ENCODE data around the gene ATP12A.

Gene ATP12A

DNA sequence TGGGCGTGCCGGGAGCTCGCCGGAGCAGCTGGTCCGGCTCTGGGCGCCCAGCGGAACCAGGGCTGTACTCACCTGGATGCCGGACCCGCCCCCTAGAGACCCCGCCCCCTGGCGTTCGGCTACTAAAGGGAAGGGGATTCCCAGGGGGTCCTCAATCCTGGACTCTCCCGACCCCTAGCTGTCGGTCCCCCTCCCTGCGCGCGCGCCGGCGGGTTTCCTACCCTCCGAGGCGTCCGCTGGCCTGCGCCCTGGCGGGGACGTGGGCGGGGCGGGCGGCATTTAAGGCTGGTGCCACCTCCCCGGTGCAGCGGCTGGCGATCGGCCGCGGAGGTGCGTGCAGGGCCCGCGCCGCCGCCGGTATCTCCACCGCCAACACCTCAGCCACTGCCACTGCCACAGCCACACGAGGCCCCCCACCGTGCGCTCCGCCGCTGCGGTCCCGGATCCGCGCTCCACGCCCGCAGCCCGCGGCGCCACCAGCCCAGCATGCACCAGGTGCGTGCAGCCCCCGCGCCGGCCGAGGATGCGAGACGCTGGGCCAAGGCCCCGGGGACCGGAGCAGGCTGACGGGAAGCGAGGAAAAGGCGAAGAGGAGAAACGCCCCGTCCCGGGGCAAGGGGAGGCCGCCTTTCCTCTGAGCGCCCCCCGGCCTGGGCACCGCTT lies at the start of gene ATP12A:
Gene ATP12A, plus strand, starts transcription at position 151 of the 663 bp plus-strand sequence. Its CDS starts 336 bp downstream, at position 487.
- DNase-seq: no peak

DNA sequence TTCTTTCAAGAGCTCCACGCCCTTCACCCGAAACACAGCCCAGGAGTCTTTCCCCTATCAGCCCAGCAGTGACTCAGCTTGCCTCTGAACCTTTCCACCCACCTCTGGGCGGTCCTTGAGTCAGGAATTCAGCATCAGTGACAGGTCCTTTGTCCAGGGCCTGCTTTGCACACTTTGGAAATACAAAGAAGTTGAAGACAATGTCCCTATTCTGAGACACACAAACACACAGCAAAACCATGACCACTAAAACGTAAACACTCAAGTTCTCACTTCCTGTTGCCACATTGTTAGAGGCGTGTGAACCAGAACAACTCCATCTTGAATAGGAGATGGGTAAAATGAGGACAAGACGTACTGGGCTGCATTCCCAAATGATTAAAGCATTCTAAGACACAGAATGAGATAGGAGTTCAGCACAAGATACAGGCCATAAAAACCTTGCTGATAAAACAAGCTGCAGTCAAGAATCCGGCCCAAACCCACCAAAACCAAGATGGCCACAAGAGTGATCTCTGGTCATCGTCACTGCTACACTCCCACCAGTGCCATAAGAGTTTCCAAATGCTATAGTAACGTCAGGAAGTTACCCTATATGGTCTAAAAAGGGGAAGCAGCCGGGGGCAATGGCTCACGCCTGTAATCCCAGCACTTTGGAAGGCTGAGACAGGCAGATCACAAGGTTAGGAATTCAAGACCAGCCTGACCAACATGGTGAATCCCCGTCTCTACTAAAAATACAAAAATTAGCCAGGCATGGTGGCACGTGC lies 49.2 kb upstream of the ATP12A start:
- DNase-seq: no peak

DNA sequence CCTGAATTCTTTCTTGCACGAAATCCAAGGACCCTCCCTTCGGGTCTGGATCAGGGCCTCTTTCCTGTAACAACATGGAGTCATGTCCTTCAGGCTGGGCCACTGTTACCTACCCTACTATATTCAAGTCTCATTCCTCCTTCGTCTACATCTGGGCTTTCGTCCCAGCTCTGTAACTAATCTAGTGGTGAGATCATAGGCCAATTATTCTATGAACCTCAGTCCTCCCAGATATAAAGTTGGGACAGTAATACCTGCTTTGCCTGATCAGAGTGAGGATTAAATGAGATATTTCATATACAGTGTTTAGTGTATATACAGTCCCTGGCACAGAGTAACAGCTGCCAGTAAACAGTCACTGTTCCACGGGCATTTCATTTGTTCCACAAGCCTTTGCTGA lies 48.3 kb upstream of the ATP12A start:
- no peak for DNase-seq

DNA sequence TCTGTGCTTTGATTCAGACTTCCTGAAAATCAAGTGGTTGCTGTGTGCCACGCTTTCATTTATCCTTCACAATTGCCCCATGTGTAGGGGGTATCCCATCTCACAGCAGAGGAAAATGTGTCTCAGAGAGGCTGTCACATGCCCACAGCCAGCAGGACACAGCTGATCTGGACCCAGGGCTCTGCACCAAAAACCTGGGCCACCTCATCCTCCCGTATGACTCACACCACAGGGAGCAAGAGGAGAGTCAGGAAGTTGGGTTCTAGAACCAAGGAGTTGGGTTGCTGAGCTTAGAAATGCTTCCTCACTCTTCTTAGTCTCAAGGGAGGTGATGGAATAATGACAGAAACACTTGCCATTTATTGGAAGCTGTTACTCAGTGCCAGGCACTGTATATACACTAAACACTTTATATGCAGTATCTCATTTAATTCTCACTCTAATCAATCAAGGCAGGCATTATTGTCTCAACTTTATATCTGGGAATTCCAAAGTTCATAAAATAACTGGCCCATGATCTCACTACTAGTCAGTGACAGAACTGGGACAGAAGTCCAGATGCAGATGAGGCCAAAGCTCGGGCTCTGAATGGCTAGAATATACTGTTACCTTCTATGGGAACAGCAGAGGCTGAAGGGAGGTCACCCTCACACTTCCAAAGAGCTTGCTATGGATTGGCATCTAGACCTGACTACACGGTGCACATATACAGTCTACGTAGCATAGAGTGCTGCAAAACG lies 47.7 kb upstream of the ATP12A start:
- DNase-seq: no peak

DNA sequence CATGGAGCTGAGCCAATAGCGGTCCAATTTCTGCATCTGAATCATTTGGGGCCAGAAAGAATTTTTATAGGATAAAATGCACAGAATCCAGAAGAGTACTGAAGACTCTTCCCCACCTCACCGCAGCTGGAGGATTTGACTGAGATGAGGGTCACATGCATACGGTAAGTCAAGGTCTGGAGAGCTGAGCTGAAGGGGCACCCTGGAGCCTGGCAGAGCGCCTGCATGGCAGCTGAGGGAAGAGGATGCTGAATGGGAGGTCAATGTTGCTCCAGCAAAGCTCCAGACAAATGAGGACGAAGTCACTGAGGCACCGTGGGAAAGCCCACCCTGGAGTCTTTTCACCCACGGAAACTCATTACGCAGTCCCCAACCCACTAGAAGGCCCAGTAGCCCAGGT lies 43.4 kb upstream of the ATP12A start:
- no peak for DNase-seq

DNA sequence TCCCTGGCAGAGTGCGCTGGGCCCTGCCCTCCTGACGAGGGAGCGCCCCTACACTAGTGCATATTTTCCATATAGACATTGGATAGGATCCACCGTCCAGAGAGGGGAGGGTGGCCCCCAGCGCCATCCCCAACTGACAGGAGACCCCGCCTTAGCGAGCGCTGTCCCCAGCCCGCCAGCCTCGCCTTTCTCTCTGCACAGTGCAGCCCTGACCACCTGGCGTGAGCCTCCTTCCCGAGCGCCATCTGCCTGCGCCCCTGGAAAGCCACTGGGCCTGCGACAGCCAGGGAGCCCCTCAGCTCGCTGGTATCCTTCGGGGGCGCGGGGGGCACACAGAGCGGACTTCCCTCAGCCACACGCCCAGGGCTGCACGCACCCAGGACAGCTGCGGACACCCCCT lies 42.1 kb upstream of the ATP12A start:
- DNase-seq: no peak

DNA sequence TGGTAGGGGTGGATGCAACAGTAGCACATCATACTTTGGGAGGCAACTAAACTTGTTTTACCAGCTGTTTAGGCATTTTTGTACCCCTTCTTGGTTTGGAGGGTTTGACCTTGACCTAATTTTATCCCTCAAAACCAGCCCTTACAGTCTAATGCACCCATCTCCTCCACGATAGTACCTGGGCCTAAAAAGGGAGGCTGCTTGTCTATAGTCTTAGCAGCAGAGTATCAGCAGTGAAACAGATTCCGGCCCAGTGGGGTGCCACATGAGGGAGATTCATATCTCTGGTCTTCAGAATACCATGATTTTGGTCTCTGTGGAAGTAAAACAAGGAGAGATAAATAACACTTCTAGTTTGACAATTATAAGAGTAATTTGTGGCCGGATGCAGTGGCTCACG lies 39.5 kb upstream of the ATP12A start:
- no peak for DNase-seq

DNA sequence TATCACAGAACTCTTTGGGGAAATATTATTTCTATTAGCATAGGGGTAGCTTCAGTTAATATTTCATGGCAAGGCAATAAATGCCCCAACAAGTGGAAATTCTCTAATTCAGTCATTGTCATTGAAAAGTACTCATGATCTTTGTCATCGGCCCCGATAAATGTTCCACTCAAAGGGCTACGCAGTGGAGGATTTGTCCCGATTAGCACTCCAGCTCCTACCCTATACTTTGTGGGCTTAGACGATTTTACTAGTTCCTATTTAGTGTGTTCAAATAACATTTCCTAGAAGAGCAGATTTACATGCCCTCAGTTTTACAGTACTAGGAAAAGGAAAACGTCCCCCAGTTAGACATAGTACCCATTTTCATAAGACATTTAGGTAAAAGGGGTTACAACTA lies 38.0 kb upstream of the ATP12A start:
- no peak for DNase-seq

DNA sequence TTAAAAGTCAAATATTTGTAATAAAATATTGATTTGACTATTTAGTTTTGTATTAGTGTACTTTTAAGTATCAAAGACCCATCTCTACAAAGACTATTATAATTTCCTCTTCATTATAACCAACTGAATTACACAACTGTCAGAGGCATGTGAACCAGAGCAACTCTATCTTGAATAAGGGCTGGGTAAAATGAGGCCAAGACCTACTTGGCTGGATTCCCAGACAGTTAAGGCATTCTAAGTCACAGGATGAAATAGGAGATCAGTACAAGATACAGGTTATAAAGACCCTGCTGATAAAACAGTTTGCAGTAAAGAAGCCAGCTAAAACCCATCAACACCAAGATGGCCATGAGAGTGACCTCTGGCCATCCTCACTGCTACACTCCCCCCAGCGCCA lies 36.2 kb upstream of the ATP12A start:
- DNase-seq: no peak

DNA sequence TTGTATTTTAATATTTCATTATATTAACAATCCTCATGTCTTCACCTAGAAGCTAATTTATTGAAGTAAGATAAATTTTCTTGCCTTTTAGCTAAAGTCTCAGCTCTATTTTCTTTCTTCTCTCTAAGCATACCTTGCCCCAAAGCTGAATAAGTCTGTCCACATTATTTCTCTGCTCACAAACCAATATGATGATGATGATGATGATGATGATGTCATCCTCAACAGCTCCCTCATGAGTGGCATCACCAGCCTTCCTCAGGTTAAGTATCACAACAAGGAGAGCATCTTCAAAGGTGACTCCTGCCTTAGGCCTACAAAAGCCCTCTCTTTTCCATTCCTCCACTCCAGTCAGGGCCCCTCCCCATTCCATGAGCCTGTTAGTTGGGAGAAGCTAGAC lies 31.9 kb upstream of the ATP12A start:
- DNase-seq: no peak

DNA sequence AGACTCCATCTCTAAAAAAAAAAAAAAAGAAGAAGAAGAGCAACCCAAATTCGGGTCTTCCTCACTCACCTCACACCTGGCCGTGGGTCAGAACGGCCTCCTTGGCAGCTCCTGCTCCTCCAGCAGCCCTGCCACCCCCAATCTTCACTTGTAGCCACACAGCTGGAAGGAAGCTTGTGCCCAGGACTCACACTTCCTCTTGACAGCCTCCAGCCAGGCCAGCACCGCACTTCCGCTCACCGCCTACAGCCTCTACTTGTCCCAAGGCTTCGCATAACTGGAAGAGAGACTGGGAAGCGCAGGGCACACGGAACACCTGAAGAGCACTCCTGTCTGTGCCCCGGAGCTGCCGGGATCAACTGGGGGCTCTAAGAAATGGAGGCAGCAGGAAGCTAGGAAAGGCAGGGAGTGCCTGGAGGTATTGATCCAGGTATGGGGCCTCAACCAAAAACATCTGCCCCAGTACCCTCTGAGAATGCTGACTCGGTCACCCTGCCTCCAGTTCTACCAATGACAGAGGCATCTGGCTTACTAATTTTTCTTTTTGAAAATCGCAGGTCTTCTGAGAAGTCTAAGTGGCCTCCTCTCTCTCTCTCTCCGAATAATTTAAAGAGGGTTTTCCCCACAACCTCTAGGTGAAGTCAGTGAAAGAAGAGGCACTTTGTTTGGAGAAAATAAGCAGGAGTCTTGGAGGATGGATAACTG lies 31.1 kb upstream of the ATP12A start:
- no peak for DNase-seq

DNA sequence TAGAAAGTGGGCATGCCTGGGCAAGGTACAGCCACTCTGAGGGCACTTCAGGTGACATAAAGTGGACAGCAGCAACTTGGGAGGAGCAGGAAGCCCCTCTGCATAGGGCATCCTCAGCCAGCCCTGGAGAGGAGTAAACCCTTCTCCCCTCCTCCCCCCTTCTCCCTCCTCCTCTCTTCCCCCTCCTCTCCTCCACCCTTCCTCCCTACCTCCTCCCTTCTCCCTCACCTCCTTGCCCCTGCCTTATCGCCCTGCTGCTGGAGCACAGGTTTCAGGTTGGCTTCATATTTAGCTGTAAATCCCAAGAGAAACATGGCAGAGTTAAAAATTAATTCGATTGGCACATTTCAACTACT lies 30.5 kb upstream of the ATP12A start:
- DNase-seq: no peak

DNA sequence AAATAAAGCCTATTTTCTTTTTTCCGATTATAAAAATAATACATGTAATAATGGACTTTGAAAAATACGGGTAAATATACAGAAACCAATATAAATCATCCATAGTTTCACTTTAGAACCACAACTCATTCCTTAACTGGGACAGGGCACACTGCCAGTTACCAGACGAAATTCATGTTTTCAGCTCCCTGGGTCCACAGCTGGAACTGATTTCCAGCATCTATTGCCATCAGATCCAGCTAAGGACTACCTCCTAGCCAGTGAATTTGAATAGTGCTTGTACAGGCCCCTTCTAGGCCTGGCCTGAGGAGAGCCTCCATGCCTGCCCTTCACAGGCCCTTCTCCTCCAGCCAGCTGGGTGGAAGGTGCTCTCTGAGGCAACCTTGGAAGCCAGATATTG lies 30.0 kb upstream of the ATP12A start:
- DNase-seq: no peak

DNA sequence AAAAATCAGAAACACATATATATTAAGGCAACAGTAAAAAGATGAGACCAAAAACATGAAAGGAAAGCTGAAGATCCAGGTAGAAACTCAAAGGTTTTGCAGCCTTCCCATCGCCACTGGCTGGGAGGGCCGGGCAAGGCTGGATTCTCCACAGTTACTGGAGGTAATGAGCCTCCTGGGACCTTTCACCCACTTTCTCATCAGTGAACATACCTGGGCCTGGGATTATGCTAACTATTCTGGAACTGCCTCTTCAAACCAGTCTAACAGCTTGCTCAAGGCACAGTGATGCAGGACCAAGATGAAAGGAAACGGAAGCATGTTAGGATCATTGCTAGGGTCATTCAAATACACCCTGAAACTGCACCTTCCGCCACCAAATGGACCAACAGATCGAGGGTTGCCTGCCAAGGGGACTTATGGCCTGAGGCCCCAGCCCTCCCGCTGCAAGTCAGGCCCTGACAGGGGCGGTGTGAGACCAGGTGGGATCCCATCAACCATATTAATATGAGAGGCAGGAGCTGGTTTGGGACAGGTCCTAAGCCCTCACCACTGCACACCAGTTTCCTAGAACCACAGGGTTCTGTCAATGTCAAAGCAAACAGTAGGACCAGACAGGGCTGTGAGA lies 28.4 kb upstream of the ATP12A start:
- no peak for DNase-seq

DNA sequence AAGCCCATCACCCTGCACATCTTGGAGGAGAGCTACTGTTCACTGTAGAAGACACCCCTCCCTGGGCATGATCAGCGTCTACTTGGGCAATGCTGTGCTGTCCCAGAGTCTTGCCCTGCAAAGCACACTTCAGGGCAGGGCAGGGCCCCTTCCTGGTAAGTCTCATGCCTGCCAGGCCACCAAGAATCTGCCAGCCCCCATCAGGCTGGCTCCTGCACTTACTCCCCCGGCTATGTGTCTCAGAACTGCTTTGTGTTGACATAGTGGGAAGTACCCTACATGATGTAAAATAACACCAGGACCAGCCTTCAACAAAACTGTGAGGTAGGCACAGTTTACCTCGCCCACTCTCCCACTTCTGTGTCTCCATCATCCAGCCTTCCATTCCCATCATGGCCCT lies 27.8 kb upstream of the ATP12A start:
- DNase-seq: no peak

DNA sequence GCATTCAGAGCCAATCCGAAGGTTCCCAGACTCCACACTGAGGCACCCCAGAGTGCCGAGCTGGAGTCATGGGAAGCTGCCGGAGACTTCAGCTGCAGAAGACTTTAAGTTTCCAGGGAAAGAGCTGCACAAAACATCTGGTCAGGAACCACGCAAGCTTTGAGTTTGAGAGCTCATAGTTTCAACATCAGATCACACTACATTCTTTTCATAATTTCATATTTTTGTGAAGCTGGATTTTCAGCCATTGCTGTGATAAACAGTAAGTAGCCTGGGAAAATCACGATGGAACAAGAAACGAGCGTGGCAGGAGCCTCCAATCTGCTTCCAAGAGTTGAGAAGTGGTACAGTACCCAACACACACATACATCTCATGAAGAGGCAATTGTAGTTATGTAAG lies 25.5 kb upstream of the ATP12A start:
- DNase-seq: no peak

DNA sequence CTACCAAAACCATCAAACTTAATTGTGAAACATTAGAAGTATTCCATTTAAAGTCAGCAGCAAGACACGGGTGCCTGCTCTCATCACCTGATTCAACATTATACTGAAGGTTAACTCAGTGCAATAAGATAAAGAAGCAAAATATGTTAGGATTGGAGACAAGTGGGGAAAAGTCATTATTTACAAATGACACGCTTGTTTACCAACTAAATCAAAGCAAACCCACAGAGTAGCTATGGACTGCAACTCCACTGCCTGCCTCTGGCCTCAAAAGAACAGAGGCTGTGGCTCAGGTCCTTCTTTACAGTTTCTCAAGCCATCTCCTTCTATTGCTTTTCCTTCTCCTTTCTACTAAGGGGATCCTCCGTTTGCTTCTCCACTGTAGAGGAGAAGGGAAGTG lies 21.0 kb upstream of the ATP12A start:
- no peak for DNase-seq

DNA sequence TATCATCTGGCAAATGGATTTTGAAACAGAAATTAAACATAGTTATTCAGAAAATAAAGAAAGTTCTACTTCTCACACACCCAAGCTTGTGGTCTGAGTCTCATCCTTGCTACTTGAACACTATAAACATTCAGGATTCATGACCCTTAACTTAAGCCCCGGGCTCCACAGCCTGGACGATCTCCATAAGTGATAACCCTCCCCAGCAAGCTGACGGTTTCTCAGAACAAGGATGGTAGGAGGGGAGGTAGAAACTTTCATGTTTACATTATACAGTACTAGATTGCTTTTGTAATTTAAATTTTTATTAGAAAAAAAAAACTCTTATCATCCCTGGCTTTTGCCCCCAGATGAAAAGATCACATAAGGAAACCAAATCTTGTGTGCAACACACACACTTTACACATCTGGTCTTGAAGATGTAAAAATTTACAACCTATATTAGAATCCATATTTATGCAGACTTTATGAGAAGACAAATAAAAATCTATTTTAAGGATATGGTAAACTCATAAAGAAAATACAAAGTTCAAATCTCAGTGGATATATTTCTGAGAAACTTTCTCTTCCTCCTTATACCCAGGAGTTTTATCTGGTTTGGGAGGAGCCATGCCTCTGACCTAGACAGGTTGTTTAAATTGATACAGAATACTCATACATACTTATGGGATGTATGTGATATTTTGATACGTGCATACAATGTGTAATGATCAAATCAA lies 20.0 kb upstream of the ATP12A start:
- DNase-seq: no peak

DNA sequence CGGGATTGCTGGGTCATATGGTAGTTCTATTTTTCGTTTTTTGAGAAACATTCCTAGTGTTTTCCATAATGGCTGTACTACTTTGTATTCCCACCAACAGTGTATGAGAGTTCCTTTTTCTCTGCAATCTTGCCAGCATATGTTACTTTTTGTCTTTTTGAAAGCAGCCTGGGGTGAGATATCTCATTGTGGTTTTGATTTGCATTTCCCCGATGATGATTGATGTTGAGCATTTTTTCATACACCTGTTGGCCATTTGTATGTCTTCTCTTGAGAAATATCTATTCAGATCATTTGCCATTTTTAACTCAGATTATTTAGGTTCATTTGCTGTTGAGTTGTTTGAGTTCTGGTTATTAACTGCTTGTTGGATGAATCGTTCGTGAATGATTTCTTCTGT lies 18.5 kb upstream of the ATP12A start:
- DNase-seq: no peak

DNA sequence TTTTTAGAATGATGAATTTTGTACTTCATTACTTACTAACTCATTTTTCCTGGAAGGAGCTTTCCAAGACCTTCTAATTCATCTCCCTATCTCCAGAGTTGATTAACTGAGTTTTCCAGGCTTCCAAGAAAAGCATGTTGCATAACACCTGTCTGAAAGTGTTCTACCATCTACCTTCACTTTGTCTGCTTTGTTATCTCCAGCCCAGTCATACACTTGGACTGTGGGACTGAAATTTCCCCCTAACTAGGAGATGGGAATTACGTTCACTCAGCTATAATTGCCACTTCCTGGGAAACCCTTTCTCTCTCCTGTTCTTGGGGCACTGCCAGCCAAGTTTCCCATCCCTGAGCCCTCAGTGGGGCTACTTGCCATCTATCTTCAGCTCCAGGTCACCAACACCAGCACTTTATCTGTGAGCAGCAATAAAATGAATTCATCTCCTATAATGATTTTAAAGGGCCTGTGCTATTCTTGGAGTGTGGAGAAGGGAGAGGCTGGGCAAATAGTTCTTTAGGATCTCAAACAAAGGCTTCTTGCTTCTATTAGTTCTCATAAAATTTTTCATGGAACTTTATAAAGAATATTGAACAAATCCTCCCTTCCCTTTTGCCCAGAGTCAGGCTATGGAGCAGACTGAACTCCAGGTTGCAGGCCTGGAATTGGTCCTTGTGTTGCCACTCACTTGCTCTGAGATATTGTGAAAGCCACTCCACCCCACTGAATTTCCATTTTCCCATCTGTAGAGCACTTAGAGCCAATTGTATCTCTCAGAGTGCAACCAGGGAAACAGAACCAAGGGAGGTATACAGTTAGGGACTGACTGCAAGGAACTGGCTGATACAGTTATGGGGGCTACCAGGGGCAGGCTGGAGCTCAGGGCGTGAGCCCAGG lies 17.8 kb upstream of the ATP12A start:
- no peak for DNase-seq

DNA sequence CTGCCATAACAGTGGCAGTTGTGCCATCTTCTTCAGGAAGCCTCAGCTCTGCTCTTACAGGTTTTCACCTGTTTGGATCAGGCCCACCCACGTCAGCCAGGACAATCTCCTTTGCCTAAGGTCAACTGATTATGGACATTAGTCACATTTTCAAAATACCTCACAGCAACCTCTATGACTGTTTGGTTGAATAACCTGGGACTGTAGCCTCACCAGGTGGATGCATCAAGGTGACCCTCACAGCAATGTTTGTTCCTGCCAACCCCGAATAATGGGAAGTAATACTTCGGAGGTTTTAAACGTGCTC lies 17.2 kb upstream of the ATP12A start:
- no peak for DNase-seq

DNA sequence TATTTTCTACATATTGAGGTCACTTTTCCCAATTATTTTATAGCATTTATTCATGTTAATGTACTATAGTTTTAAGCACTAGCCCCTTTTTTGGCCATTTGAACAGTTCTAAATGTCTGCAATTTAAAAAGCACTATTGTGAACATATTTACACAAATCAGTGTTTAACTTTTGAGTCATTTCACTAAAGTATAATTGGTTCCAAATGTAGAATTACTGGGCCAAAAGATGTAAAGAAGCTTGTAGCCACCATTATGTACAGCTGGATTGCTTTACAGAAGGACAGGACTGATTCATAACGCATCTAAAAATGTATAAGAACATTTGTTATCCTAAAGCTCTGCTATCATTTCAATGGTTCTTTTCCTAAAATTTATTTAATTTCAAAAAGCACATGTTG lies 16.6 kb upstream of the ATP12A start:
- no peak for DNase-seq
